T-helper 1 cell (primary cell): ENCODE measurements around the gene NTRK2.

Experiments
- DNase-seq, 5 donors: peaks; one replicate each; pipeline ENCODE4 v3.0.0-alpha.2; 2012 to 2020

Gene NTRK2

DNA sequence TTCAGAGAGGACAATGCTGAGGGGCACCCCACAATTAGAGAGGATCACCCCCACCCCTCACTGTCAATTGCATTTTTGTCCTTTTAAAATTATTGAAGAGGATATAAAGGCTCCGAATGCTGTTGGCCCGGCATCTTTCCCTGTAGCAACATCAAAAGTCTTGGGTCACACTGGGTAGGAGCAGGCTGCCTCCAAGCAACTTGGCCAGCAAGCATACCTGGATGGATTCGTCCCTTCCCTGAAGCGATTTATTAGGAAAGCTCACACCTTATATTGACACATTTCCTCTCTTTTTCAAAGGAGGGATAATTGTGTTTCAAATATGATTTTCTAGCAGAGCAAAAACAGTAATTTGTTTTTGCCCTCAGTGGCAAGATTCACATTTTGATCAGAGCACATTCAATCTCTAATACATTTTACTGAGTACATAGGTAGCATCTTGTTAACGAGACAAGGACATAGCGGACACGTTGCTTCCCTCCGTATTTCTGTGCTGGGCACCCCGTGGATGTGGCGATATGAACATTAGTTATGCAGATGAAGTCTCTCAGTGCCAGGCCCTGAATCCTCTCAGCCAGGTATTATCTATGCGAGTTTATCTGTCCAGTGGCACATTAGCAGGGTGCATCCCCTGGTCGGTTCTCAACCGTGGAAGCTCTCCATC, 321.5 kb downstream of the NTRK2 start:
- DNase-seq, result no peak

DNA sequence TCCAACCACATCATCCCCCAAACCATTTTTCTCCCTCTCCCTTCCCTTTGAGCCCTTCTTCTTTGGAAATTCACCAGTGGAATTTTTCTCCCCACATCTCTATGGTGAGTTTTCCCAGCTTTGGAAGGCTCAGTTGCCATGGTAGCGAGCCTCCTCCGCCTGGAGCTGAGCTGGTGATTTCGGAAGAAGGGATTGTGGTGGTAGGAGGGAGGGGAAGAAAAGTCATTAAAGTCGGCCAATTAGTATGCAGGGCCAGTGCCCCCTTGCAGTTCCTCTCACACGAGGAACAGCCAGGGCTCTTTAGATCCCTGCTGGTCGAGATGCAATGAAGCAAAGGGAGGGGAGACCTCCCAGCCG, 322.0 kb downstream of the NTRK2 start:
- no peak for DNase-seq

DNA sequence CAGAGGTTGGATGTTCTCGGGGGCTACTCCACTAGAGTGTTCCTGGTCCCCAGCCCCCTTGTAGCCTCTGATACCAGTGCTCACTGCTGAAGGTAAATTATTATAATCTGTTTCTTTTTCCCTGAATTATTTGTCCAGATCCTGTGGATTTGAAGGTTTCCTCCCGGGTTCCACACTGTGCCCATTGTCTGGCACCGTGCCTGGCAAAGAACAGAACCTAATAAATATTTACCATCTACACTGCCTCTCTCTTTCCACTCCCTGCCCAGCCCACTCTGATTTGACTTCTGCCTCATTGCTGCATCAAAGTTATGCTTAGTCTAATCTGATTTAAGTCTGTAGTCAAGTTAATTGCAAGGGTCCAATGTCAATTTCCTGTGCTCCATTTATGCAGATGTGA, 322.9 kb downstream of the NTRK2 start:
- no peak for DNase-seq

- DNase-seq, result no peak
Observed at GRCh38 chr9:84993105-84993504, 323.6 kb downstream of the NTRK2 start.

DNA sequence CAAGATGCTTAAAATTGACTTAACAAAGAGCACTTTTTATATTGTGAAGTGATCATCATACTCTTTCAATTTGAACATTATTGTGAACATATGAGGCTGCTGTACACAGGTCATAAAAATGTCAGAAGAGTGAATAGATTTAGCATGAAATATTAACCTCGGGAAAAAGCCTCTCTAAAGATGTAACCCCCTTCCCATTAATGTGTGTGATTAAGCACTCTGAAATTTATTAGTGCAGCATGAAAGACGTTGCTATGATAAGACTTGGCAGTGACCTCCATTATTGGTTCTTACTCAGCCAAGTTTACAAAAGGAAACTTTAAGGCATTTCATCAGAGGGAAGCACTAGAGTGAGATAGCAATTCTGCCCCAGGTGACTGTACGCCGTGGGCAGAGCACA, 326.5 kb downstream of the NTRK2 start:
- DNase-seq, result no peak

DNA sequence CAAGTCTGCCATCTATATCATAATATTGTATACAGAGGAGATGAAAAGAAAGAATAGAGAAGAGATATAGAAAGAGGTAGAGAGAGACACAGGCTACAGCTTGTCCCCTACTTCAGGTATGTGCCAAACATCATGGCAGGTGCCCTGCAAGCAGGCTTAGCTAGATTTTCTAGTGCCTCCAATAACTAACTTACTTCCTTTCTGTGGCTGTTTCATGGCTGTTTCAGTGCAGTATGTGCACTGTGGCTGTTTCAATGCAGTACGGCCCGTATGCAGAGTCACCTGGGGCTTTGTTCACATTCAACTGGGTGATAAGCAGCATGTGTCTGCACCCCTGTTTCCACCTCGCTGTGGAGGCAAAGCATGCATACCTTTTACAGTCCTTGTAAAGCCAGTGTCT, 327.2 kb downstream of the NTRK2 start:
- DNase-seq, result no peak

DNA sequence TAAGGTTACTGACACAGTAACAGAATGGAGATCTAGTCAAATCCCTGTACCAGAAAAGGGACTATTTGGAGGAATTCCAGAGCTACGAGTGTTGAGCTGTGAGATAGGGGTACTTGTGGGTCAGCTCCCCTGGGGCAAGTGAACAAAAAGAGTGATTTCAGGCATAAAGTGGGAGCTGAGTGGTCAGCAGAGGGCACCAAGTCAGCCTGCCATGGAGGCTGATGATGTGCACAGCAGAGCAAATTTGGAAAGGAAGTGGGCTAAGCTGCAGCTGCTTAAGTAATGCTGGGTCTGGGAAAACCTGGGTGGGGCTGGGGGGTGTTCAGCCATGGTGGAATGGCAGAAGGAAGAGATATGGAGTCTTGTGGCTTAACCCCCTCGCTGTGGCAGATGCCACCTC, 327.9 kb downstream of the NTRK2 start:
- no peak for DNase-seq

GRCh38 chr9:84998639-84999038, 329.1 kb downstream of the NTRK2 start:
- DNase-seq, result no peak

DNA sequence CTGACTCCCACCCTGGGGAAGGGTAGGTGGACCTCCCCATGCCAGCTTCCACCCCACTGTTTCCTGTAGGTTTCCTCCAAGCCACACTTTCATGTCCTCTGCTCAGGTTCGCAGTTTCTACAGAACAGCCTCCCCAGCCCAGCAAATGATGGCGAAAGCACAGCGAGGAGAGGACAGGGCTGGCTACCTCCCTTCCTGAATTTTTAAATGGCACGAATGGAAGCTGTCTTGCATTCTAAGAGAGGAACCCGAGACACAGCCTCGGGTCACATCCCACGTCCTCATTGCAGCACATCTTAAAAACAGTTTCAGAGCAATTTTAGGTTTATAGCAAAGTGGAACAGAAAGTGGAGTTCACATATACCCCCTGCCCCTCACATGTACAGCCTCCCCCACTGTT, 330.3 kb downstream of the NTRK2 start:
- DNase-seq, result no peak

DNA sequence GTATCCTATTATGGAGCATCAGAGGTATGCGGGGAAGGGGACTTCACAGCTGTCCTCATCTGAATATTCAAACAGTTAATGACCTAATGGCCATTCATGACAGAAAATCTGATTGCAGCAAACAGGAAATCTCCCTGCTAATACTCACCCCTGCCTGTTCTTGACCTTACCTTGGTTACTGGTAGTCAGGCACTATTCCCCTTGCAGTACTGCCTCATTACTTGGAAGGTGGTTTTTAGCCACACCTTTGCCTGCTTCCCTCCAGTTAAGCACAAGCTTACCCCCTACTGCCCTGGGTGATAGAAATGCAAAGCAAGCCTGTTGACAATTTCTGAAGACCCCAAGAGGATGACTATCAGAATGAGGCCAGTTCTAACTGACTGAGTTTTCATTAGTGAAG, 332.4 kb downstream of the NTRK2 start:
- DNase-seq, result no peak

DNA sequence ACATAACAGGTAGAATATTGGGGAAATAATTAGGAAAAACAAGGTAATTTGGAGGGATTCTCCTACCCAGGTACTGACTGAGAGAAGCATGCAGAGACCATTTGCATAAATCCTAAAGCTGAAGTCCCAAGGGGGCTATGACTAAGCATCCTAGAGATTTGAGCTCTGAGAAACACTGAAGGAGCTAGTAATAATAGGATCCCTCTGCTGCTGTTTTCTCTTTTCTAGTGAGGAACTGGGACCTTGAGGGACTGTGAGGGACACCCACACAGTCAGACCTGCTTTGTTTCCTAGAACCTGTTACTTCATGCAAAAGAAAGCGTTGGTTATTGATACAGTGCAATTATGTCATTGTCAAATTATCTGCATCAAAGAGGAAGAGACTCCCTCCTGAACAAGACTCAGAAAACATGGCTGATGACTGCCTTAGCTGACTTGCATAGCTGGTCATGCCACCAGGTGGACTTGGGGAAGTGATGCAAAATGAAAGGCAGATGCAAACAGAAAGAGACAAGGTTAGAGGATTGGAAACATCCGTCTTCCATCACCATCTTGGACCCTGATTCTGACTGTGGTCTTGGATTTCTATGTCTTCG, 335.4 kb downstream of the NTRK2 start:
- no peak for DNase-seq

DNA sequence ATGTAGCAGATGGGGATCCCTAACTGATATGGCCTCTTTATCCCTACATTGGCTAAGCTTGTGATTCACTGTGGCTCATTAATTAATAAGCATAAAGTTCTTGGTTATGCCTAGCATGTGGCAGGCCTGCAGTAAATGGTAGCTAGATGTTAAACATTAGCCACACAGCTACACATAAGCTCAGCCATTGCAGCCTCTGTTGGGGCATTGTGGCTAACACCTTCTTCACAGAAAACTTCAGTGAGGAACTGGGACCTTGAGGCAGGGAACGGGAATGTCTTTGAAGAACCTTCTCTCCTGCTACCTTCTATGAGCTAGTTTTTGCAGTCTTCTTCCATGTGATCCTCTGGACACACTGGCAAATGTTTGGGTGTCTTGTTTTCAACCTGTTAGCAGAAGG, 338.2 kb downstream of the NTRK2 start:
- DNase-seq, result no peak

DNA sequence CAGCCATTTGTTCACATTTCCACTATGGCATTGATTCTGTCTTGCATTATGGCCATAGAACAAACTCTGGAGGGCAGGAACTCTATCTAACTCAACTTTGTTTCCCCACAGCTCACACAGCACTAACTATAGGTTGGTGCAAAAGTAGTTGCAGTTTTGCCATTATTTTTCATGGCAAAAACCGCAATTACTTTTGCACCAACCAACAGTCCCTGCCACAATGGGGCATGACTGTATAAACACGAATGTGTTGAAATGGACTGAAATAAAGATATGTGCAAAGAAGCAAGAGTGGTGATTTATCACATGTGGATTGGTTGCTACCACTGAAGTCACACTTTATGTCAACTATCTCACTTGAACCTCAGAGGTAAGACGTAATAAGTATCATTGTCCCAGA, 338.7 kb downstream of the NTRK2 start:
- DNase-seq, result no peak

DNA sequence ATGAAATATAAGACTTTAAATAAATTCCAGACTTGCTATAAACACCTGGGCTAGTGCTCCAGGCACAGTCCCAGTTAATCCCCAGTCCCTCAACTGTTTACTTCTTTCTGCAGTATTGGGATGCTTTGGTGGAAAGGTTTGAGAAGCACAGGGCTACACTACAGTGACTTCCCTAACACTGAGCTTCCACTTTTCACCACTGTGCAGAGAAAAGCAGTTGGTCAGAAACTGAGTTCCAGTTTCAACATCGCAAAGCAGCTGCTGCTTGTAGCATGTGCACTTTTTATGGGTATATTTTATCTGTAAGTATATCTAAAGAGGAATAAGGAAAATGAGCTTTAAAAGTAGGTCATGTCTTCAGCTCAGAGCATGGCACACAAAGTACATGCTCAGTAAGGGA, 339.7 kb downstream of the NTRK2 start:
- no peak for DNase-seq

DNA sequence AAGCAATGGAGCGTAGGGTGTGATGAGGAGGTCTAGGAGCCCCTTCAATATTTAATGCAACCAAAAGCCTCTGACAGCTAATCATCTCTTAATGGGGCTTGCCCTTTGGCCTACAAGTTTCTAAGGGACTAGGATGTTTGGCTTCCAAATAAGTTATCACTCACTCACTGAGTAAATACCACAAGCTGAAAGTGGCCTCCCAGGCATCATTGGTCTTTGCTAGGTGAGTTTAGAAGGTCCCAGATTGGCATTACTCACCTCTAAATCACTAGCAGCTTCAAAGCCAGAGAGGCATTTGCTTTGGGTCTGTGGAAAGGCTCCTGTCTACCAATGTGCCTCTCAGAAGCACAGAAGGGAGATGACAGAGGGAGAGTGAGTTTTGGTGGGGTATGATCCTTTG, 344.2 kb downstream of the NTRK2 start:
- no peak for DNase-seq

DNA sequence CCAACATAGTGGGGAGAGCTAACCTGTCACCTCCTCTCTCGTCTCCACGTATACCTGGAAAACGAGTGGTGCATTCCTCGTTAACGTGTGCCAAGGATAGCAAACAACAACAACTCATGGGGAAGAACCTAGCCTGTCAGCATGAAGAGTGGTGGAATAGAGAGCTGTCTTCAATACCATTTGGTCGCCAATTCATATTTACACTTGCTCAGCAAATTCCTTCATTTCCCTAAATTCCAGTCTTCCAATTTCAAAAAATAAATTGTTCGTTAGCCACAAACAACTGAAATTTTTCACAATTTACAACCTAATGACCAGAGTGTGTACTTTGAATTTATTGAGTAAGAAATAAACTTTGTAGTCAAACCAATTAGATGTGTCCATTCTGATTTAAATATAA, 344.8 kb downstream of the NTRK2 start:
- DNase-seq, result no peak

DNA sequence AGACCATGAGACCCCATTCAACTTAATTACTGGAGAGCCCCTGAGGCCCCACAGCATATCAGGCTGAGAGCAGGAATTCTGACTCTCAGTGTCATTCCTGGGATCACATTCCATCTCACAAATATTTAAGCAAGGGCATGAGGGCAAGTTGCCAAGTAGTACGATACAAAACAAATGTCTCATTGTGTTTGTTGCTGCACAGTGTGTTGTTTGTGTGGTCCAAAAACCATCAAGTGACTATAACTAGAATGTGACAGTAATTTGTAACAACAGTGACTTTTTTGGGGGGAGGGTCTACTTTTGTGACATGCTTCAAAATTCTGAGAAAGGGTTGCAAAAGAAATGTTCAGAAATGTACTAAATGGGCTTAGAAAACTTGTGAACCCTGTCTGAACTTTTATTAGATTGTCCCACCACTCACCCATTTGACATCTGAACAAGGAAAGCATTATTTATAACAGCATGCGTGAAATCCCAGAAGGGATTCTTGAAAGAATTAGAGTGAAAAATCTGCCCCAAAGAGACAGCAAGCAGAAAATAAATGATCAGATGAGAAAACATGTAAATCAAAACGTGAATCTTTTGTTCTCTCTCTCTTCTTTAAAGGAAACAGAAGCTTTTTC, 347.0 kb downstream of the NTRK2 start:
- DNase-seq, result no peak

DNA sequence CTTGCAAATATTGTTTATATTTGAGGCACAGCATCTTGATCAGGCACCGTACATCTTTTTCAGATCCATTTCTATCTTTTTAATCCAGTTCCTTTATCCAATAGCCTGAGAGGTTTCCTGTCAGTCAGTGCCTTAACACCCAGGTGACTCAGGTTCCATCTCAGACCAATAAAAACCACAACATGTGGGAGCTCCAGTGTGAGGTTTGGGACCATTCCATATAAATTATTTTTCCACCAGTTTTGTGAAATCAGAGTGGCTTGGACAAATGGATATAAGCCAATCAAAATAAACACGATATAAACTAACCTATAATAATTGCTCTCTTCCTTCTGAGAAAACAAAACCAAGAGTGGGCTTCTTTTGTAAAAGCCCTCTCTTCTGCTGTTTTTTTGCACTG, 351.3 kb downstream of the NTRK2 start:
- DNase-seq, result no peak

DNA sequence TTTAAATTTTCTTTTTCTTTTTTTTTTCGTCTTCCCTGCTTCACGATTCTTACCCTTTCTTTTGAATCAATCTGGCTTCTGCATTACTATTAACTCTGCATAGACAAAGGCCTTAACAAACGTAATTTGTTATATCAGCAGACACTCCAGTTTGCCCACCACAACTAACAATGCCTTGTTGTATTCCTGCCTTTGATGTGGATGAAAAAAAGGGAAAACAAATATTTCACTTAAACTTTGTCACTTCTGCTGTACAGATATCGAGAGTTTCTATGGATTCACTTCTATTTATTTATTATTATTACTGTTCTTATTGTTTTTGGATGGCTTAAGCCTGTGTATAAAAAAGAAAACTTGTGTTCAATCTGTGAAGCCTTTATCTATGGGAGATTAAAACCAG, 352.2 kb downstream of the NTRK2 start:
- DNase-seq, result no peak

DNA sequence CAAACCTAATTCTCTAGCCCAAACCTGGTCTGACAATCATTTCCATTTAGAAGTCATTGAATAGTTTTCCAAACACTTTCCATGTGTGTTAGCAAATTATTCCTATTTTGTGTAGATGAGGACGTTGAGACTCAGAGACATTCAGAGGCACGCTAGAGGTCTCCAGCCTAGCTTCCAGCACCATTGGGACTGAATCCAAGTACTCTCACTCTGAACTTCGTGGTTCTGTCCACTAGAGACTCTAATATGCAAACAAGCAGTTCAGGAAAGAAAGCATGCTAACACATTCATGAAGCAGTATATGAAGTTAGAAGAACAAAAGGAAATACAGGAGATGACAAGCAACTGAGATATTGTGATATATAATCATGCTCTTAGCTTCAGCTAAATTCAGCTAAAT, 354.8 kb downstream of the NTRK2 start:
- no peak for DNase-seq

DNA sequence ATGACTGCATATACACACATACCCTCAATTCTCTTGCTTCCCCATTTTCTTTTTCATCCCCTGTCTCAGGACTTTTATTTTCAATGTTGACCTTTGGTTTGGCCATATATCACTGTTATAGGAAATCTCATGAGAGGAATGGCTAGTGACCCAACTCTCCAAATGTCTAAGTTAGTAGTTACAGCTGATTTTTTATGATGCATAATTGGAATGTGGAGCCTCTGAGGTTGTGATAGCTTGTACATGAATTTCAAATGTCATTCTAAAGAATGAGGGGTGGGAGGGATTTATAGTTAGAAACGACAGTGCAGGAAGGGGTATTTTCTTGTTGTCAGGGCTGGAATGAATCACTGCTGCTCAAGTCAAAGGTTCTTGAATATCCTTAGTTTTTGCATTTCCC, 356.1 kb downstream of the NTRK2 start:
- DNase-seq, result no peak

DNA sequence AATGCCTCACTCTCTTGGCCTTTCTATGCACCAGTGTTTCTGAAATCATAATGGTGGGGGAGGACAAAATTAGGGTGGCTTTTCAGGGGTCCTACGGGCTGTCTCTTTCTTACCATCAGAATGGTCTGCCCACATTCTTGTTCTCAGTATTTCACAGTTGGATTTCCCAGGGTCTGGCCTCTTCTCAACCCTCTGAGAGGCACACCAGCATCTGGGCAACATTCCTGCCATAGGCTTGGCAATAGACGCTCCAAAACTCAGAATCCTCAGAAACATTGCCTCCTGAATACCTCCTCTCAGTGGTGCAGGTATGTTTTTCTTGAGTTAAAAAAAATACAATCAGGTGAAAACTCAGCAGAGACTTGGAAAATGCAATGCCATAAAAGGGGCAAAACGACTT, 358.3 kb downstream of the NTRK2 start:
- no peak for DNase-seq

GRCh38 chr9:85030316-85030715, 360.8 kb downstream of the NTRK2 start:
- DNase-seq, result no peak

GRCh38 chr9:85036496-85036895, 367.0 kb downstream of the NTRK2 start:
- DNase-seq, result no peak

DNA sequence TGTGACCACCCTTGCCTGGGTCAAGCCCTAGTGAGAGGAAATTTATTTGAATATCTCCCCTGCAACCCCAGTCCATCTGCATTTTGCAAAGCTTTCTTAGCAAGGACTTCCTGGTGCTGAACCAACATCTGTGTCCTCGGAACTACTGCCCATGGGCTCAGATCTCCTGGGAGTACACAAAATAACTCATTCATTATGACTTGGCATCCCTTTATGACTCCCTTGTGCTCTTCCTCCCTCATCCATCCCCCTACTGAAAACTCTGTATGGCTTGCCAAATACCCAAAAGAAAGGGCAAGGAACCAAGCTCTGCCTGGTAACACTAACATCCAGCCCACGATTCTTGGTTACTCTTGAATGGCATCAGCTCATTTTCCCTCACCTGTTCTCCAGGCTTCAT, 368.5 kb downstream of the NTRK2 start:
- DNase-seq, result no peak
